IgD-negative memory B cell (primary cell): ENCODE measurements around the gene VPS51. TPM values are rescaled to one million over a fixed set of nuclear protein-coding genes. Genes with fewer than 3 reads are reported as not detected.

ENCODE experiments used
- H3K27ac Mint-ChIP-seq, 3 donors: one replicate each; pipeline ENCODE4 v1.8.0; 2020 to 2022; ENCODE audit warnings: mild to moderate bottlenecking in 3 of 3, mixed read lengths in 3 of 3, moderate library complexity in 1 of 3
- H3K27me3 Mint-ChIP-seq: one replicate; pipeline ENCODE4 v1.8.0; 2021; ENCODE audit warnings: mixed read lengths
- H3K36me3 Mint-ChIP-seq: one replicate; pipeline ENCODE4 v1.8.0; 2020; ENCODE audit warnings: mild to moderate bottlenecking, mixed read lengths
- H3K4me1 Mint-ChIP-seq, 3 donors: one replicate each; pipeline ENCODE4 v1.8.0; 2020 to 2022; ENCODE audit warnings: mixed read lengths in 3 of 3, mild to moderate bottlenecking in 1 of 3
- H3K4me3 Mint-ChIP-seq, 4 donors: one replicate each; pipeline ENCODE4 v1.8.0; 2020 to 2022; ENCODE audit warnings: mild to moderate bottlenecking in 4 of 4, mixed read lengths in 4 of 4, moderate library complexity in 3 of 4
- H3K9me3 Mint-ChIP-seq, 3 donors: one replicate each; pipeline ENCODE4 v1.8.0; 2020 to 2021; ENCODE audit warnings: mixed read lengths in 3 of 3, mild to moderate bottlenecking in 1 of 3
- polyA plus RNA-seq: library from polyadenylated mRNA; unstranded; fragments of 300-500 nt; fragmentation: Illumina TruSeq; gene quantifications from one replicate; pipeline ENCODE4 v1.2.3, GENCODE V29; 2021

Gene VPS51
- polyA plus RNA-seq, result 88.2 TPM

DNA sequence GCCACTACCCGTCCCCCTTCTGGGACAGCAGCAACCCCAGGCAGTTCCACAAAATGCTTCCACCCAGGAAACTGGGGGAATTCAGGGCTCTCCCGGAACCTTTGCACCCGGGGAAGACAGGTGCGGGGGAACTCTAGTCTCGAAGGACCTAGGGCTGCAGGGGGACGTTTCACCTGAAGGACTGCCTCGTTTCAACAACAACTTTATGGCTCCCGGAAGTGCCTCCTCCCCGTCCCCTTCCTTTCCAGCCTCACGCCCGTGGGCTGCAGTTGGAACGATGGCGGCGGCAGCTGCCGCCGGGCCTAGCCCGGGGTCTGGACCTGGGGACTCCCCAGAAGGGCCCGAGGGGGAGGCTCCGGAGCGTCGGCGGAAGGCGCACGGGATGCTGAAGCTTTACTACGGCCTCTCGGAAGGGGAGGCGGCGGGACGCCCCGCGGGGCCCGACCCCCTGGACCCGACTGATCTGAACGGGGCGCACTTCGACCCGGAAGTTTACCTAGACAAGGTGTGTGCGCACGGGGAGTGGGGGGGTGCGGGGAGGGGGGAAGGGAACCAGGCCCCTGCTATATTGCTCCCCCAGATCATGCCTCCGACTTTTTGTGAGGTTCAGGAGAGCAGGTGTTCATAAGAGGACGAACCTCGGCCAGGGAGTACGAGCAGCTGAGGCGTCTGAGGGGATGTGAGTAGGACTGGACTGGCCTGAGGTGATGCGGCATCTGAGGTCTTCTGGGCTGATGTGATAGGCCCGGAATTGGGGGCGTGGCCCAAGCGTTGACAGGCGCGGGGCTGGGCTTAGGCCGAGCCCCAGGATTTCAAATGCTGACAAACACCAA is at the start of gene VPS51:
Gene VPS51 (plus strand): TSS at position 241 of the 833 bp plus-strand sequence. CDS start 37 bp downstream, at position 278.
- peaks cover 8 to 18% (median 15%) of the 10 kb centered on the region in 3 donors for H3K4me1 Mint-ChIP-seq
- H3K4me3 Mint-ChIP-seq, result peak within 1 kb of the TSS; percentile 93 to 99 (median 96)
- no peaks in the 10 kb centered on the region for H3K9me3 Mint-ChIP-seq
- H3K27ac Mint-ChIP-seq, result peak within 1 kb of the TSS; percentile 94 to 99 (median 96)
- H3K27me3 Mint-ChIP-seq, result no peaks in the 10 kb centered on the region
- no peaks in the 10 kb centered on the region for H3K36me3 Mint-ChIP-seq

DNA sequence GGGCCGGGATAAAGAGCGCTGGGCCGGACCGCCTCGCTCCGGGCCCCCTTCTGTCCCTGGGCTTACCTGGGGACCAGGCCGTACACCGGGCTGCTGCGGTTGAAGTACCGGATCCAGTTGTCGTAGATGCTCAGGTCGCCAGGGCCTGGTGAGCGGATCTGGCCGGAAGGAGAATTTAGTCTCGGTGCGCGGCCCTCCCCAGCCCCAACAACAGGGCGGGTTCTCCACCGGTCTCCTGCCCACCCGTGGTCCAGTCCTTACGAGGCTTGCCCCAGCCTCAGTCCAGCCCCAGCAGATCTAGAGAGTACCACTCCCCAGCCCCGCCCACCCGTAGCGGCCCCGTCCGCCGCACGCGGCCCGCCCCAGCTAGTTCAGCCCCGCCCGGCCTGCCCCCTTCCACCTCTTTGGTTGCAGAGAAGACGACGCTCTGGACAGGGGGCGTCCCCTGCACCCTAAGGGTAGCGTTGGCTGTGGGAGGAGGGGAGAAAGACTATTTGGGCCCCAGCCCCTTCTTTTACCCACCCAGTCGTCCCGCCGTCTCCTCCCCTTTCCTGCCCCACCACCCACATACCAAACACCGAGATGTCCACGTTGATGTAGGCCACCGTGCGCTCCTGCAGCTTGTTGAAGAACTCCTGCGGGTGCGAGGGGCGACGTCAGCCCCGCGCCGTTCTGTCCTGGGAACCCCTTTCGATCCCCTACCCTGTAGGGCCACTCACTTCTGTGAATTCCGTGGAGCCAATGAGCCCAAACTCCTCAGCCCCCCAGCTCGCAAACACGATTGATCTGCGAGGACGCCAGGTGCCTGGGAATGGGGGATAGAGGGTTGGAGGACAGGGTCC is 48.2 kb upstream of the VPS51 start:
- H3K4me3 Mint-ChIP-seq, result peak overlapping the region; percentile 56 to 93 (median 86)
- H3K9me3 Mint-ChIP-seq, result no peaks in the 10 kb centered on the region
- peaks cover 11% of the 10 kb centered on the region for H3K36me3 Mint-ChIP-seq
- peaks cover 5 to 8% (median 5%) of the 10 kb centered on the region in 3 donors for H3K4me1 Mint-ChIP-seq
- H3K27me3 Mint-ChIP-seq, result no peaks in the 10 kb centered on the region
- peak overlapping the region in 2 of 3 donors; percentile 8 to 65 for H3K27ac Mint-ChIP-seq

DNA sequence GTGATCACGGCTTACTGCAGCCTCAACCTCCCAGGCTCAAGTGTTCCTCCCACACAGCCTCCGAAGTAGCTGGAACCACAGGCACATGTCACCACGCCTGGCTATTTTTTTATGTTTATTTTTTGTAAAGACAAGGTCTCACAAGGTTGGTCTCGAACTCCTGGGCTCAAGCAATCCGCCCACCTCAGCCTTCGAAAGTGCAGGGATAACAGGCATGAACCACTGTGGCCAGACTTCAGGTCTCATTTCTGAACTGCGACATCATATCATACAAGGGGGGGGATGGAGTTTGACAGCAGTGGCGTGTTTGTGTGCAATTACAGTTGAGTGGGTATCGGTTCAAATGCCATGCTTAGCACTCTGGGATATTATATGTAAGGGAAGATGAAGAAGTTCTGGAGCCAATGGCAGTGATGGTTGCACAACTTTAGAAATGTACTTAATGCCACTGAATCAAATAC is 44.6 kb upstream of the VPS51 start:
- Mint-ChIP-seq H3K9me3 (peaks cover 0 to 1% (median 0%) of the 10 kb centered on the region in 3 donors), H3K27me3 (no peaks in the 10 kb centered on the region), H3K4me1 (peaks cover 14 to 23% (median 22%) of the 10 kb centered on the region in 3 donors), H3K4me3 (no peak overlapping the region), H3K27ac (peak overlapping the region in 1 of 3 donors; percentile 23), H3K36me3 (peaks cover 2% of the 10 kb centered on the region)

DNA sequence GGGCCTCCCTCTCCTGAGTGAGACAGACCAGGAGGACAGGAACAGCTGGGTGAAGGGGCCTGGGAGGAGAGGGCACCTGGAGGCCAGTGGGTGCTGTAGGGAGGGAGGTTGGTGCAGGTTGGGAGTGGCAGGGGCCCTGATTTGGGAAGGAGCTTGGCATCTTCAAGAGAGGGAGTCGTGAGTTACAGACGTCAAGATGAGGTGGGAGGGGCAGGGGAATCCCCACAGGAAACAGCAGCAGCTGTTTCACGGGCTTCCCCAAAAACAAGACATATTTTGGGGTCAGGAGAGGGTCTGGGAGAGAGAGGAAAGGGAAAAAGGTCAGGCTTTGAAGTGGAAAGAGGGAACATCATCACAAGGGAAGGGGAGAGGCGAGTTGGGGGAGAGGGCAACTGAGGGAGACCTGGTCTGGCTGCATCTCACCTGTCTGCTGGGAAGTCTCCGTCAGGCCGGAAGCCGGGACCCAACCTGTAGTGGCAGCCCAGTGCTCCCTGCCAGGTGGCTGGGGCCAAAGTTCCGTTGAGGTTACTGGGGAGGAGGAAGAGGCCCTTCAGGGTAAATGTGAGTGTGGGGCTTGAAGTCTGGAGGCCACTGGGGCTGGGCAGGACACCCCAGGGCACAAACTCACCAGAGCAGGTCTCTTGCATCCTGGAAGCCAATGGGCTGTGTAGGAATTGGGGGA is 42.0 kb upstream of the VPS51 start:
- no peaks in the 10 kb centered on the region for H3K36me3 Mint-ChIP-seq
- peak overlapping the region in 2 of 3 donors; percentile 48 to 93 for H3K27ac Mint-ChIP-seq
- H3K4me1 Mint-ChIP-seq, result peaks cover 14 to 17% (median 16%) of the 10 kb centered on the region in 3 donors
- peak overlapping the region; percentile 44 to 74 (median 54) for H3K4me3 Mint-ChIP-seq
- no peaks in the 10 kb centered on the region for H3K27me3 Mint-ChIP-seq
- peaks cover 0 to 1% (median 0%) of the 10 kb centered on the region in 3 donors for H3K9me3 Mint-ChIP-seq

DNA sequence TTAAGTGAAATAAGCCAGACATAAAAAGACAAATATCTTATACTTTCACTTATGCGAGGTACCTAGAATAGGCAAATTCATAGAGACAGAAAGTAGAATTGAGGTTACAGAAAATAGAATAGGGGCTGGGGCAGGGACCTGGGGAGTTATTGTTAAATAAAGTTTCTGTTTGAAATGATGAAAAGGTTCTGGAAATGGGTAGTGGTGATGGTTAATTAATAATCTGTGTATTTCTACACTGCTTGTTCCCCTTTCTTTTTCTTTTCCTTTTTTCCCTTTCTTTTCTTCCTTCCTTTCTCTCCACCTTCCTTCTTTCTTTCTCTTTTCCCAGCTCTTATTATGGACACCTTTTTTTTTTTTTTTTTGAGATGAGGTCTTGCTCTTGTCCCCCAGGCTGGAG is 40.5 kb upstream of the VPS51 start:
- no peaks in the 10 kb centered on the region for H3K36me3 Mint-ChIP-seq

DNA sequence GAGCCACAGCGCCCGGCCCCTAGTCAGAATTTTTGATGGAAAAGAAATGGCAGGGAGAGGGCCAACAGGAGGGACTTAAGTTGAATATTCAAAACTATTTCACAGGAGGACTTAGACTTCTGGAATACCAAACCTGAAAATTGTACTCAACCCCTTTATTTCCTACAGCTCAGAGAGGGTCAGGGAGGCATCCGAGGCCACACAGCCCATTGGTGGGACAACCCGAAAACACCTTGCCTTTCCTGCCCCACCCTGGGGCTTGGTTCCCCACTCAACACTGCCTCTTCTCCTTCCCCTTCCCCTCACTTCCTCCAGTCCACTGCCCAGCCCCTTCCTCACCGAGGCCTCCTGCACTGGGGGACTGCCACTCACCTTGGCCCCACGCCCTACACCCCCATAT is 39.0 kb upstream of the VPS51 start:
- Mint-ChIP-seq H3K9me3 (peaks cover 0 to 1% (median 0%) of the 10 kb centered on the region in 3 donors), H3K36me3 (no peaks in the 10 kb centered on the region), H3K4me1 (peaks cover 14 to 21% (median 17%) of the 10 kb centered on the region in 3 donors), H3K27me3 (peaks cover under 1% of the 10 kb centered on the region), H3K4me3 (no peak overlapping the region), H3K27ac (no peak overlapping the region)

More for the DNA sequence above, 40.5 kb upstream of the VPS51 start:
- Mint-ChIP-seq H3K4me3 (no peak overlapping the region), H3K9me3 (peaks cover 0 to 1% (median 0%) of the 10 kb centered on the region in 3 donors), H3K27ac (peak overlapping the region in 1 of 3 donors; percentile 92), H3K27me3 (no peaks in the 10 kb centered on the region), H3K4me1 (peaks cover 14 to 17% (median 16%) of the 10 kb centered on the region in 3 donors)

DNA sequence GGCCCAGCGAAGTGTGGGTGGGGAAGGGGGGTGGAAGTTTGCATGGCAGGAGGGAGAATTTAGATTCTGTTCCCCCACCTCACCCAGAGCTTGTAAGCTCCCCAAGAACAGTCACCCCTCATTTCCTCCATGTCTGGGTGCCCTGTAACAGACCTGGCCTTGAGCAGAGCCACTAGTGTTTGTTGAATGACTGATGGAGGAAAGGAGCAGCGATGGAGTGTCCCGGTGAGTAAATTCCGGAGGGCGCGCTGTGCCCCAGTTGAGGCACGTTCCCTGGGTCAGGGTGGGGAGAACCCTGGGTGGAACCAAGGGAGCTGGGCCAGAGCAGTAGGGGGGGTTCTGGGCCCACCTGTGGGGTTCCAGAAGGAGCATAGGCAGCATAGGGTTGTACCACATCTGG is 38.5 kb upstream of the VPS51 start:
- no peak overlapping the region for H3K4me3 Mint-ChIP-seq
- peaks cover 0 to 1% (median 0%) of the 10 kb centered on the region in 3 donors for H3K9me3 Mint-ChIP-seq
- peaks cover 2% of the 10 kb centered on the region for H3K27me3 Mint-ChIP-seq
- no peak overlapping the region for H3K27ac Mint-ChIP-seq
- peaks cover 14 to 24% (median 20%) of the 10 kb centered on the region in 3 donors for H3K4me1 Mint-ChIP-seq
- H3K36me3 Mint-ChIP-seq, result no peaks in the 10 kb centered on the region

DNA sequence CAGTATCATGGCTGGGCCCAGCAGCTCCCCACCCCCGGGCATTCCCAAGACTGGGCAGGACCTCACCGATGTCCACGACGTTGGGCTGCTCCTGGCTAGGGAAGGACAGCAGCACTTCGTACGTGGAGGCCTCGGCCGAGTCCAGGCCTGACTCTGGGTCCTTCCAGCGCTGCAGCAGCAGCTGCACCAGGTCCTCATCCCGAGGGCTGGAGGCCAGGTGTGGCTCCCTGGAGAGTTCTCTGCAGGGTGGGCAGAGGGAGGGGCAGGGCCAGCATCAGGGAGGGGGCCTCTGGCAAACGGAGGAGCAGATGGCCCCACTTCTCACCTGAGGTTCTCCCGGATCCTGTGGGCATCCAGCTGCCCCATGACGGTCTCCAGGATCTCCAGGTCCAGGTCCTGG is 38.0 kb upstream of the VPS51 start:
- Mint-ChIP-seq H3K4me3 (no peak overlapping the region), H3K27me3 (peaks cover 2% of the 10 kb centered on the region), H3K27ac (no peak overlapping the region), H3K36me3 (no peaks in the 10 kb centered on the region), H3K4me1 (peaks cover 14 to 24% (median 20%) of the 10 kb centered on the region in 3 donors), H3K9me3 (peaks cover 0 to 1% (median 0%) of the 10 kb centered on the region in 3 donors)

DNA sequence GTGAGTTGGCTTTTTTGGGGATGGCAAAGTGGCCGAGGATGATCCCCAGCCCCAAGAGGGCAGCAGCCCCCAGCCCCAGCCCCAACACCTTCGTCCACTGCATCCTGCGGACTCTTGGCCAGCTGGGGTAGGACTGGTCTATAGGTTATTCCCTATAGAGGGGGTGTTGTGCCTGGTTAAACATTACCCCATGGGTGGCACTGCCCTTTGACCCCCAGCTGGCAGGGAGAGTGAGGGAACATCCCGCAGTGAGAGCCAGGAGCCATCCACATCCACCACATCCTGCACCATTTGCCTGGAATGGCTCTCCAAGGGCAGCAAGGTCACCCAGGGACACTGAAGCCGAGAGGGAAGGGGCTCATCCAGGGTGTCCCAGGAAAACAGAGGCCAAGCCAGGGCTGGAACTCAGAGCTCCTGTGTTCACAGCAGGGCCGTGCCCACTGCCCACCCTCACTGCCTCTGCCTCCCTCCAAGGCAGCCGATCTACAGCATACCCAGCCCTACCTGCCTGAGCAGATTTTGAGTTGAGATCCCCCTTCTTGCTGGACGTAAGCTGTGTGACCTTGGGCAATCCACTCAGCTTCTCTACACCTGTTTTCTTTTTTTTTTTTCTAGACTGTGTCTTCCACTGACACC is 37.5 kb upstream of the VPS51 start, which contains the start of gene NAALADL1:
Gene NAALADL1 (minus strand): TSS at position 135 of the 636 bp plus-strand sequence. CDS start 32 bp downstream, at position 103.
- peaks cover 2% of the 10 kb centered on the region for H3K27me3 Mint-ChIP-seq
- no peaks in the 10 kb centered on the region for H3K36me3 Mint-ChIP-seq
- no peaks in the 10 kb centered on the region for H3K9me3 Mint-ChIP-seq
- H3K27ac Mint-ChIP-seq, result no peak within 1 kb of the TSS
- peaks cover 12 to 22% (median 17%) of the 10 kb centered on the region in 3 donors for H3K4me1 Mint-ChIP-seq
- H3K4me3 Mint-ChIP-seq, result no peak within 1 kb of the TSS

DNA sequence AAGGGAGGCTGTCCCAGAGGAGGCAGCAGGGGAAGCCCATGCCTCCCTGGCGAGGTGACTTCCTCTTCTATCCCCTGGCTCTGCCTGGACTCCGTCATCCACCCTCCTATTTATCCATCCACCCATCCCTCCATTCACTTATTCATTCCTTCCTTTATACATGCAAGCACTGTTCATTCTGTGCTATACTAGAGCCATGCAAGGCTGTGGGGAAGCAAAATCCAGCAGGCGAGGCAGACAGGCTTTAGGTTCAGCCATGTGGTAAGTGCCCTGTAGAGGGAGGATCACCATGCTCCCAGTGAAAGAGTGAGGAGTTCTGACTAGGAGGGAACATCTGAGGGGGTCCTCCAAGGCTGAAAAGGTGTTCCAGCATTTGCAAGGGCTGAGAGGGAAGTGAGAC is 36.5 kb upstream of the VPS51 start:
- Mint-ChIP-seq H3K36me3 (no peaks in the 10 kb centered on the region), H3K27ac (no peak overlapping the region), H3K27me3 (peaks cover 2% of the 10 kb centered on the region), H3K4me3 (peak overlapping the region in 1 of 4 donors; percentile 30), H3K4me1 (peaks cover 4 to 13% (median 9%) of the 10 kb centered on the region in 3 donors), H3K9me3 (no peaks in the 10 kb centered on the region)

DNA sequence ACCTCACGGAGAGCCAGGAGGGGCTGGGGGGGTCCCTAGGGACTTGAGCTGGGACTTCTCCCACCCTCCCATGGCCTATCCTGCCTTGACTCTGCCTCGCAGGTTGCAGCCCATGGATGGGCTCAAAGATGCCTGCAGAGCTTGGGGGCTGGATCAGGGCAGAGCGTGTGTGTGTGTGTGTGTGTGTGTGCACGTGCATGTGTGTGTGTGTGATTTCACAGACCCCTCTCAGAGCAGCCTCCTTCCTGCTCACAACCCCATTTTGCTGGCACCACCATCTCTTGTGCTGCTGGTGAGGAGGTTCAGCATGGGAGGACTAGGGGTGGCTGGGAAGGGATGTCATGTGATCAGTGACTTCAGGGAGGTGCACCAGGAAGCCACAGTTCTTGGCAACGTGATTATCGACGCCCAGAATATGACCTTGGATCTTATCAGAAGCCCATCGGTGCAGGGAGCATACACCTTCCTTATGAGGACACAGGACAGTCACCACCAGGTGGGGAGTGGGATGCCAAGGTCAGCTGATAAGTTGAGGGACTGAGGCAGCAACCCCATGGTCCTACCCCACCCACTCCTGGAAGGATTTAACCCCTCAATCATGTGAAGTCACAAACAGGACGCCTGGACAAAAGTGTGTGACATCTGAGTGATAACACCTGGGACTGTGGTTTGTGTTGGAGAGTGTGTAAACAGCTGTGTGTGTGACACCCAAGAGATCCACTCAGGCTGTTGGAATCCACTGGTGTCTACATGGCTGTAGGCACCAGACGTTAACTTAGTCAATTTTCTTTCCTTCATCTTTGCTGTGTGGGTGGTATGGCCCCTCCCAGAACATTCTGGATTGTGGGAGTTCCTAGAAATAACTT is 35.8 kb upstream of the VPS51 start:
- peak overlapping the region in 1 of 4 donors; percentile 30 for H3K4me3 Mint-ChIP-seq
- H3K36me3 Mint-ChIP-seq, result no peaks in the 10 kb centered on the region
- no peak overlapping the region for H3K27ac Mint-ChIP-seq
- no peaks in the 10 kb centered on the region for H3K9me3 Mint-ChIP-seq
- H3K27me3 Mint-ChIP-seq, result peaks cover 2% of the 10 kb centered on the region
- peaks cover 4 to 10% (median 9%) of the 10 kb centered on the region in 3 donors for H3K4me1 Mint-ChIP-seq

DNA sequence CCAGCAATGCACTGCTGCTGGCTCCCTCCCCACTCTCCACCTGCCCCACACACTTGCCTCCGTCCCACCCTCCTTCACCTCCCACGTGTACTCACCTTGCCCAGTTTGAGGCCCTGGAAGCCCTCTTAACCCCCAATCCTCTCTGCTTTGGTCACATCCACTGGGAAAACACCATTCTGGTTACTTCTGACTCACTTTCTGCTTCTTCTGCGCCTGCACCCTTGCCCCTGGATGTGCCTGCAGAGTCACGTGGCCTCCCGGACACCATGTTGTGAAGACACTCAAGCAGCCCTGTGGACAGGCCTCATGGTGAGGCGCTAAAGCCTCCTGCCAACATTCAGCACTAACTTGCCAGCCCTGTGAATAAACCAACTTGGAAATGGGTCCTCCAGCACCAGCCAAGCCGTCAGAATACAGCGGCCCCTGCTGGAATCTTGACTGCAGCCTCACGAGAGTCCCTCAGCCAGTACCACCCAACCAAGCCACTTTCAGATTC is 35.1 kb upstream of the VPS51 start:
- Mint-ChIP-seq H3K27me3 (peaks cover 2% of the 10 kb centered on the region), H3K4me3 (no peak overlapping the region), H3K9me3 (no peaks in the 10 kb centered on the region), H3K27ac (no peak overlapping the region), H3K4me1 (peaks cover 0 to 8% (median 5%) of the 10 kb centered on the region in 3 donors), H3K36me3 (no peaks in the 10 kb centered on the region)

DNA sequence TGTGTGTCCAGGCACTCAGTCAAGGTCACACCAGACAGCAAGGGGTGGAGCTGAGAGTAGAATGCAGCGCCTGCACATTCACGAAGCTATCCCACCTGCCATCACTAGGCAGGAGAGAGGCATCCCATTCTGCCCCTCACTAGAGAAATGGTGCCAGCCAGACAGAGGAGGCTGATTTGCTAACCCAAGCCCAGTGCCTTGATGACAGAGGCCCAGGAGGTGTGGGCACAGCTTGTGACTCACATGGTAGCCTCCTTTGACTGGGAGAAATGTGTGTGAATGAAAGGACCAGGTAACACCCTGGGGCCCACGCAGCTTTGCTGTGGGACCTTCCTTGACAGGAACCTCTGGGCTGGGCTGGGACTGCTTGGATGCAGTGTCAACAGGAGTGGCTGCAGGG is 32.5 kb upstream of the VPS51 start:
- Mint-ChIP-seq H3K4me1 (peaks cover 0 to 8% (median 3%) of the 10 kb centered on the region in 3 donors), H3K36me3 (no peaks in the 10 kb centered on the region), H3K9me3 (no peaks in the 10 kb centered on the region), H3K27ac (no peak overlapping the region), H3K27me3 (peaks cover 2% of the 10 kb centered on the region), H3K4me3 (no peak overlapping the region)
